Measurements from ENCODE around the gene CLIC5. TPM values are rescaled to one million over a fixed set of nuclear protein-coding genes. Genes with fewer than 3 reads are reported as not detected.
A peak's percentile ranks its signal among the peaks of the same experiment; 100 is the strongest.

CLIC5 gene
- total and polyA plus RNA-seq, 2 donors = 0.85 to 2.1 TPM

- peaks cover 4 to 30% of the 10 kb centered on the region in 2 donors for H3K27me3 ChIP-seq (ENCODE audit: control insufficient read depth in 2 of 2, insufficient read depth in 1 of 2, low read length in 1 of 2)
- peaks cover 6 to 29% of the 10 kb centered on the region in 2 donors for H3K4me1 ChIP-seq (ENCODE audit: control insufficient read depth in 2 of 2, insufficient read depth in 2 of 2, low read length in 2 of 2)
- WGBS = 58% methylated on average over 8 of the region's 8 CpGs
- peak overlapping the region in 1 of 2 donors; percentile 14 for H3K27ac ChIP-seq (ENCODE audit: low read depth in 1 of 2, low read length in 1 of 2)
- no peaks in the 10 kb centered on the region for H3K36me3 ChIP-seq (ENCODE audit: control insufficient read depth in 2 of 2, insufficient read depth in 2 of 2, low read length in 1 of 2)
- no peak overlapping the region for H3K4me3 ChIP-seq (ENCODE audit: low read length in 2 of 2)
- H3K9me3 ChIP-seq (ENCODE audit: control insufficient read depth in 2 of 2, insufficient read depth in 1 of 2, low read length in 1 of 2) = peaks cover 0 to 1% of the 10 kb centered on the region in 2 donors
- DNase-seq (ENCODE audit: low read depth in 6 of 9, low spot score in 9 of 9) = peak in 4 of 9 donors; percentile 21 to 69 (median 31)
Measured at GRCh38 chr6:46011188-46012085, 4.2 kb downstream of the CLIC5 start.

DNA sequence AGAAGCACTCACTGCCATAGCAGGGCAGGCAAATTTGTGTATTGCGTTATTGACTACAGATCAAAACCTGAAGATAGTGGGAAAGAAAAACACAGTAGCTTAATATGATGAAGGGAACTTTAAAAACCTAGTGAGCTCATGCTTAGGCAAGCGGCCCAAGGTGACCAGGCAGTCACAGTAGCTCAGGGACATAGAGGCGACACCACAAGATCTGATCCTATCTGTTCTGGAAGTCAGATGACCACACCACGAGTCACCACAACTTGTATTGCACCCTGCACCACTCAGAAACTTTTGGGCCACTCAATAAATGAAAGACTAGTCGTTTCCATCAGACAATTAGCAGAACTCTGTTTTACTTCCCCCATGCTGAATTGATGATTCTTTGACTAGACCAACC lies 4.9 kb downstream of the CLIC5 start:
- Histone ChIP-seq H3K36me3 (ENCODE audit: control insufficient read depth in 2 of 2, insufficient read depth in 2 of 2, low read length in 1 of 2) (no peaks in the 10 kb centered on the region), H3K9me3 (ENCODE audit: control insufficient read depth in 2 of 2, insufficient read depth in 1 of 2, low read length in 1 of 2) (peaks cover 0 to 1% of the 10 kb centered on the region in 2 donors), H3K27ac (ENCODE audit: low read depth in 1 of 2, low read length in 1 of 2) (no peak overlapping the region), H3K4me1 (ENCODE audit: control insufficient read depth in 2 of 2, insufficient read depth in 2 of 2, low read length in 2 of 2) (peaks cover 6 to 29% of the 10 kb centered on the region in 2 donors), H3K27me3 (ENCODE audit: control insufficient read depth in 2 of 2, insufficient read depth in 1 of 2, low read length in 1 of 2) (peaks cover 4 to 23% of the 10 kb centered on the region in 2 donors), H3K4me3 (ENCODE audit: low read length in 2 of 2) (no peak overlapping the region)
- 96% methylated on average over 5 of the region's 5 CpGs for WGBS
- no peak for DNase-seq (ENCODE audit: low read depth in 6 of 9, low spot score in 9 of 9)

- H3K9me3 ChIP-seq (ENCODE audit: control insufficient read depth in 2 of 2, insufficient read depth in 1 of 2, low read length in 1 of 2) = peaks cover 0 to 1% of the 10 kb centered on the region in 2 donors
- no peak overlapping the region for H3K4me3 ChIP-seq (ENCODE audit: low read length in 2 of 2)
- H3K27ac ChIP-seq (ENCODE audit: low read depth in 1 of 2, low read length in 1 of 2) = no peak overlapping the region
- H3K27me3 ChIP-seq (ENCODE audit: control insufficient read depth in 2 of 2, insufficient read depth in 1 of 2, low read length in 1 of 2) = peaks cover 4 to 18% of the 10 kb centered on the region in 2 donors
- no peaks in the 10 kb centered on the region for H3K36me3 ChIP-seq (ENCODE audit: control insufficient read depth in 2 of 2, insufficient read depth in 2 of 2, low read length in 1 of 2)
- DNase-seq (ENCODE audit: low read depth in 6 of 9, low spot score in 9 of 9) = no peak
- WGBS = 71% methylated on average over 3 of the region's 3 CpGs
- peaks cover 5 to 25% of the 10 kb centered on the region in 2 donors for H3K4me1 ChIP-seq (ENCODE audit: control insufficient read depth in 2 of 2, insufficient read depth in 2 of 2, low read length in 2 of 2)
Measured at GRCh38 chr6:46010270-46010669, 5.4 kb downstream of the CLIC5 start.

DNA sequence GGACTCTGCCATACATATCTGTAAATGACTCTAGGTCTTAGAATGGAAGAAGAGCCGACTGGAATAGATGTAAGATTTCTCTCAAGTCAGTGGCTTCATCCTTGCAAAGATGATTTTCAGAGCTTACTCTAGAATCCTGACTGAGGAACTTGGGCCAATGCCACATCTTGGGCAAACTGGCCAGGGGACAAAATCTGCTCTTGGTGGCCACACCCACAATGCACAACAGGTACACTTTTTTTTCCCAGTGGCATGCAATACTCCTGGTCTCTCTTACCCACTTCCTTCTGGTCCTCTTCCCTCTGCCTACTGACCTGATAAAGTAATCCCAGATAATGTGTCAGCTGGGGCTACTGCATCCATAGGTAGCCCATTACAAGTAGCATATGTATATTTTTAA lies 13.4 kb downstream of the CLIC5 start:
- Histone ChIP-seq H3K36me3 (ENCODE audit: control insufficient read depth in 2 of 2, insufficient read depth in 2 of 2, low read length in 1 of 2) (no peaks in the 10 kb centered on the region), H3K4me1 (ENCODE audit: control insufficient read depth in 2 of 2, insufficient read depth in 2 of 2, low read length in 2 of 2) (no peaks in the 10 kb centered on the region), H3K9me3 (ENCODE audit: control insufficient read depth in 2 of 2, insufficient read depth in 1 of 2, low read length in 1 of 2) (no peaks in the 10 kb centered on the region), H3K4me3 (ENCODE audit: low read length in 2 of 2) (no peak overlapping the region), H3K27me3 (ENCODE audit: control insufficient read depth in 2 of 2, insufficient read depth in 1 of 2, low read length in 1 of 2) (no peaks in the 10 kb centered on the region), H3K27ac (ENCODE audit: low read depth in 1 of 2, low read length in 1 of 2) (no peak overlapping the region)
- 95% methylated on average over 1 of the region's 1 CpG for WGBS
- DNase-seq (ENCODE audit: low read depth in 6 of 9, low spot score in 9 of 9) = no peak

DNA sequence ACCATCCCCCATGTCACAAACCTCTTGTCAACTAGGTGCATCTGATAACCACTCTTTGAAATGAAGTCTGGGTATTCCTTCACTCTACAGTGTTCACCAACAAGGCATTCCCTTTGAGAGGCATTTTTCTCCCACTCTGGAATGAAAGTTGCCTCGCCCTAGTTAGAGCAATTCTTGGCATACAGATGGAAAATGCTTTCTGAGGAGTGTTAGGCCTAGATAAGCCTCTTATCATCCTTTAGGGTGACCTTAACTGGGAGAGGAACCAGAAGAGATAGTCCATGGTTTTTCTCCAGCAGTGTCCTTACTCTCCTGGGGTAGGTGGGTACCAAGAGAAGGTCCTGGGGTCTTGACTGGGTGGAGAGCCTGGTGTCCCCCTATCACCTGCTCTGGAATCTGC lies 14.8 kb downstream of the CLIC5 start:
- Histone ChIP-seq H3K27me3 (ENCODE audit: control insufficient read depth in 2 of 2, insufficient read depth in 1 of 2, low read length in 1 of 2) (no peaks in the 10 kb centered on the region), H3K27ac (ENCODE audit: low read depth in 1 of 2, low read length in 1 of 2) (no peak overlapping the region), H3K4me3 (ENCODE audit: low read length in 2 of 2) (no peak overlapping the region), H3K36me3 (ENCODE audit: control insufficient read depth in 2 of 2, insufficient read depth in 2 of 2, low read length in 1 of 2) (no peaks in the 10 kb centered on the region), H3K4me1 (ENCODE audit: control insufficient read depth in 2 of 2, insufficient read depth in 2 of 2, low read length in 2 of 2) (no peaks in the 10 kb centered on the region), H3K9me3 (ENCODE audit: control insufficient read depth in 2 of 2, insufficient read depth in 1 of 2, low read length in 1 of 2) (no peaks in the 10 kb centered on the region)
- no peak for DNase-seq (ENCODE audit: low read depth in 6 of 9, low spot score in 9 of 9)
- 86% methylated on average over 1 of the region's 1 CpG for WGBS

DNA sequence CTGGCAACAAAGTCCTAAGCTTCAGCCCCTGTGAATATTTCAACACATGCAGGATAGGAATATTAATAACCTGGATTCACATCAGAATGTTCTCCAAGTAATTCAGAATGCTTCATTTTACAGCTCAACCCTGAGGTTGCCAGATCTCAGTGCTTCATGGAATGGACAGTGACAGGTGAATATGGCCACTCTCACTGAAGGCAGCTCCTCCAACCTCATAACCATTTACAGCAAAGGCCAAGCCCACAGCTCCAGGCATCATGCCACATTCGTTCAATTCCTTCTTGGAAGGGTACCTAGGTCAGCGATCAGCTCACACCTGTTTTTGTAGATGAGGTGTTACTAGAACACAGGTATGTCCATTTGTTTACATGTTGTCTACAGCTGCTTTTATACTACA lies 17.1 kb downstream of the CLIC5 start:
- H3K27ac ChIP-seq (ENCODE audit: low read depth in 1 of 2, low read length in 1 of 2) = no peak overlapping the region
- DNase-seq (ENCODE audit: low read depth in 6 of 9, low spot score in 9 of 9) = no peak
- H3K27me3 ChIP-seq (ENCODE audit: control insufficient read depth in 2 of 2, insufficient read depth in 1 of 2, low read length in 1 of 2) = no peaks in the 10 kb centered on the region
- H3K4me3 ChIP-seq (ENCODE audit: low read length in 2 of 2) = no peak overlapping the region
- H3K9me3 ChIP-seq (ENCODE audit: control insufficient read depth in 2 of 2, insufficient read depth in 1 of 2, low read length in 1 of 2) = no peaks in the 10 kb centered on the region
- H3K36me3 ChIP-seq (ENCODE audit: control insufficient read depth in 2 of 2, insufficient read depth in 2 of 2, low read length in 1 of 2) = no peaks in the 10 kb centered on the region
- WGBS = 94% methylated on average over 2 of the region's 2 CpGs
- H3K4me1 ChIP-seq (ENCODE audit: control insufficient read depth in 2 of 2, insufficient read depth in 2 of 2, low read length in 2 of 2) = no peaks in the 10 kb centered on the region

GRCh38 chr6:45997875-45998506 lies 17.7 kb downstream of the CLIC5 start:
- no peak for DNase-seq (ENCODE audit: low read depth in 6 of 9, low spot score in 9 of 9)
- H3K9me3 ChIP-seq (ENCODE audit: control insufficient read depth in 2 of 2, insufficient read depth in 1 of 2, low read length in 1 of 2) = no peaks in the 10 kb centered on the region
- WGBS = 96% methylated on average over 5 of the region's 5 CpGs
- H3K27me3 ChIP-seq (ENCODE audit: control insufficient read depth in 2 of 2, insufficient read depth in 1 of 2, low read length in 1 of 2) = no peaks in the 10 kb centered on the region
- no peaks in the 10 kb centered on the region for H3K4me1 ChIP-seq (ENCODE audit: control insufficient read depth in 2 of 2, insufficient read depth in 2 of 2, low read length in 2 of 2)
- no peaks in the 10 kb centered on the region for H3K36me3 ChIP-seq (ENCODE audit: control insufficient read depth in 2 of 2, insufficient read depth in 2 of 2, low read length in 1 of 2)
- no peak overlapping the region for H3K4me3 ChIP-seq (ENCODE audit: low read length in 2 of 2)
- no peak overlapping the region for H3K27ac ChIP-seq (ENCODE audit: low read depth in 1 of 2, low read length in 1 of 2)

DNA sequence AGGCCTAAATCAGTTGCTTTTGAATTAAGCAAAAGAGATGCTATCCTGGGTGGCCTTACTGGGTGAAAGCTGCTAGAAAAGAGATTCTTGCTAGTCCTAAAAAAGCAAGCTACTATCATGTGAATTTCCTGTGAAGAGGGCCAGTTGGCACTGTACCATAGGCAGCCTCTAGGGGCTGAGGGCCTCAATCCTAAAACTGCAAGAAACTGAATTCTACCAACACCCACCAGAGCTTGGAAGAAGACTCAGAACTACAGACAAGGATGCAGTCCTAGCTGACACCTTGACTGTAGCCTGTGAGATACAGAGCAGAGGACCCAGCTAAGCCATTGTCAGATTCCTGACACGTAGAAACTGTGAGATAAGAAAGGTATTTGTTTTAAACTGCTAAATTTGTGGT lies 24.5 kb downstream of the CLIC5 start:
- DNase-seq (ENCODE audit: low read depth in 6 of 9, low spot score in 9 of 9) = no peak
- Histone ChIP-seq H3K27ac (ENCODE audit: low read depth in 1 of 2, low read length in 1 of 2) (no peak overlapping the region), H3K9me3 (ENCODE audit: control insufficient read depth in 2 of 2, insufficient read depth in 1 of 2, low read length in 1 of 2) (no peaks in the 10 kb centered on the region), H3K36me3 (ENCODE audit: control insufficient read depth in 2 of 2, insufficient read depth in 2 of 2, low read length in 1 of 2) (no peaks in the 10 kb centered on the region), H3K4me3 (ENCODE audit: low read length in 2 of 2) (no peak overlapping the region), H3K27me3 (ENCODE audit: control insufficient read depth in 2 of 2, insufficient read depth in 1 of 2, low read length in 1 of 2) (no peaks in the 10 kb centered on the region), H3K4me1 (ENCODE audit: control insufficient read depth in 2 of 2, insufficient read depth in 2 of 2, low read length in 2 of 2) (no peaks in the 10 kb centered on the region)
- WGBS = 91% methylated on average over 1 of the region's 1 CpG

DNA sequence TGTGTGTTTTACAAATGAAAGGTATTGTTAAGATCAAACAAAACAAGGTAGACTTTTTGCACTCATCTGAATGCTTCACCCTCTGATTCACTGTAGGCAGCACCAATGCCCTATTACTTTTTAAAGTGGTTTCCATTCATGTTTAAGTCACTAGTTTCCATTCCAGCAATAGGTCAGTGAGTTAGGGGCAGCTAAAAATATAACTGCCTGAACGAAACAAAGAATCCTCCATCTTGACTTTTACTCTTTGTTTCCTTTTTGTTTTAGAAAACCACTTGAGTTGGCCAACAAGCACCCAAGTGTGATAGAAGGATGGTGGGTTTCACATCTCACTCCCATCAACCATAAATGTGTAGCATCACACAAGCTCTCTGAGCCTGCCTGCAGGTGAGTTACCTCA lies 25.5 kb downstream of the CLIC5 start:
- H3K4me1 ChIP-seq (ENCODE audit: control insufficient read depth in 2 of 2, insufficient read depth in 2 of 2, low read length in 2 of 2) = no peaks in the 10 kb centered on the region
- H3K4me3 ChIP-seq (ENCODE audit: low read length in 2 of 2) = no peak overlapping the region
- H3K27ac ChIP-seq (ENCODE audit: low read depth in 1 of 2, low read length in 1 of 2) = no peak overlapping the region
- H3K36me3 ChIP-seq (ENCODE audit: control insufficient read depth in 2 of 2, insufficient read depth in 2 of 2, low read length in 1 of 2) = no peaks in the 10 kb centered on the region
- no peaks in the 10 kb centered on the region for H3K9me3 ChIP-seq (ENCODE audit: control insufficient read depth in 2 of 2, insufficient read depth in 1 of 2, low read length in 1 of 2)
- no peaks in the 10 kb centered on the region for H3K27me3 ChIP-seq (ENCODE audit: control insufficient read depth in 2 of 2, insufficient read depth in 1 of 2, low read length in 1 of 2)
- 96% methylated on average over 1 of the region's 1 CpG for WGBS
- no peak for DNase-seq (ENCODE audit: low read depth in 6 of 9, low spot score in 9 of 9)
